Measurements from ENCODE around the gene ATF7IP.
"Not testable (repeated sequence)": the region's sequence is repeated elsewhere in the genome, so short reads cannot be mapped to it uniquely, and the experiment has no call there.

ATF7IP gene

DNA sequence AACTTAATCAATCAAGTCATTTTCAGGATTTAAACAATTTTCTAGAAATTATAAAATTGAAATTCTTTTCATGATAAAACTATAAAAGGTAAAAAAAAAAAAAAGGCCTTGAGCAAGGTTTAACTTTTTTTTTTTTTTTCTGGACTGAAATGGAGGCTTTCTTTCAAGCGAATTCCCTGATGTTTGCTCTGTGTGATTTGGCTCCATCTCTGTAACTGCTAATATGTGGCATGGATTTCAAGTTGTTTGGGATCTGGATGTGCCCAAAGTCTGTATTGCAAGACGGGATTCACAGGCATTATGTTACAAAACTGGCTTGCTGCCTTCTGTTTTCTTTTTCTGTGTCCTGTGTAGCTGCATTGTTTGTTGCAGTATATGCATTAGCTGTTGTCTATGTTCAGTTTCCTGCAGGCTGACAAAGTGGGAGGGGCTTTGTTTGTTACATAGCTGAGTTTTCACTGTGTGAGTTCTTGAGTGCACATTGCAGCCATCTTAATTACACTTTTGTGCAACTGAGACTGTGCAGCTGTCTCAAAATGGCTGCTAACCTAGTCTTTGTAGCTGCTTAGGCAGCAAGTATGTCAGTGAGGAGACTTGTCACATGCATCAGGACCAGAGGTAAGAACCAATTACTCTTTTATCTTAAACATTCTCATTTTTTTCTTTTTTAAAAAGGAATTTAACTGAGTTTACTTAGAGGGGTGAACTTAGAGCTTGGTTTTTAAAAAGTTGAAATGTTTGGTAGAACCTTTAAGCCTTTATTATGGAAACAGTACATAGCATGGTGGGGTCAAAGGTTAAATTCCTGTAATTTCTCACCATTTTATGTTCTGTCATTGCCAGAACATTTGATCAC, 19.5 kb downstream of the ATF7IP start:
- DNase-seq, result peak; percentile 40 to 48

DNA sequence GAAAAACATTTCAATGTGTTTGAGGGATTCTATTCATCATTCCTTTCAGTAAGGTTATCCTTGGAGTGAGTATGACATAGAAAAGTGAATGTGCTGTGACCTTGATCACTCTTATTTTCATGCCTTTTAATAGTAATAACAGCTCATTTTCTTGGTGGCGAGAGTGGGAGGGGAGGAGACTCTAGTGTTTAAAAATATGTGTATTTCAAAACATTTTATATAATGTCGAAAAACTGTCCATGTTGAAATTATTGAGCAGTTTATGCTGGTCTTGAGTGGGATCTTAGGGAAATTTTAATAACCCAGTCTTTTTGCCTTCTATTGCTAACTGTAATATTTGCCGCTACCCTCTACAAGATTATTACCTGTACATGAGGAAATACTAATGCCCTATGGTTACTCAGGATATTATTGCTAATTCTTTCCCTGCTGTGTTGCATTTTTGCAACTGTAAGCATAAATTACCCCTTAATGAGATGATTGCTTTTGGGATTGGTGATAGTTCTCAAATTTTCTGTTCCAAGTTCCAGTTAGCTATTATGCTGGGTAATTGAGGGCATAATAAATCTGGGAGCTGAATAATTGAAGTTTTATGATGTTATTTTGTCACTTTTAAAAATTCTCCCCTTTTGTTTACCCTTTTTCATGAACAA, 21.9 kb downstream of the ATF7IP start:
- DNase-seq, result no peak

DNA sequence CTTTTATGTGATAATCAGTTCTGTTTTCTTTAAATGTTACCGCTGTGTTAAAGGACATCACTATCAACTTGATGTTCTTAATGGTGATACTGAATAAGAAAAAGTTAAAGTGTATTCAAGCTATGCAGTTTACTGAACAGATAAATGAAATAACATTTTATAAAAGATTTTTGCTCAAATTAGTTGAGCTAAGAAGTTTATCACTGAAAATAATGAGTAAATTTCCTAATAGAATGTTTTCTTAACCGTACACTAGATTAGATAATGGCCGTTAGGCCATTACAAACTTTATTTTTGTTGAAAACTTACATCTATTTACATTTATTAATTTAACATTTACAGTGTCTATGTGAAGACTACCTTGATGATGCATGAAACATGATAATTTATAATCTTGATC, 25.0 kb downstream of the ATF7IP start:
- no peak for DNase-seq

- no peak for DNase-seq
Observed at GRCh38 chr12:14390870-14391530, 25.5 kb downstream of the ATF7IP start.

GRCh38 chr12:14393751-14394150, 28.3 kb downstream of the ATF7IP start:
- no peak for DNase-seq

DNA sequence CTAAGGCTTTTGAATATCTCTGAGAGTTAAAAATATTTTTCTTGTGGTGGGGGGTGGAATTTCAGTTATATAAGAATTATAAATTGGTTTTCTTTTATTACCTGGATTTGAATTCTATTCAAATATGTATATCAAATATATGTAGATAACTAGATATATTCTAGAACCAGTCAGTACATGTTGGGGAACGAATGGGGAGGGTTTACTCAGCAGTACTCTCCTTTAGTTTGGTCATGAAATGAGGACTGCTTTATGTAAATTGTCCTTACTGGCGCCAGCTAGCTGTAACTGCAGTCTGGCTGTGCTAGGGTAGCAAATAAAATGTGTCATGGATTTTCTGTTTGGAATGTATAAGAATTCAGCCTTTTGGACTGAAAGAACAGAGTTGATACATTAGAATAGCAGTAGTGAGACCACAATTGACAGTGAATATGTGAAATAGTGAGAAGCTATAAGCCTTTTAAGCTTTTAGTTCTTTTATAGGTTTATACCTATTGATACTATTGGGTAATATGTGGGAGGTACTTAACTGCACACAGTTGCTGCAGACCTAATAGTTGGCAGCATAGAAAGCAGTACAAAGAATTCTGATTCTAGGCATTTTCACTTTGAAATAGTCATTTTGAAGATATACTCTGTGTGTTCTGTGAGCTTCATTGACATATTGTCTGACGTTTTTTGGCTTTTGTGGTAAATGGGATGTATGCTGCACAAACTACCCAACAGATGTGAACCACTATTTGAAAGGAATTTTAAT, 29.0 kb downstream of the ATF7IP start:
- DNase-seq, result peak; percentile 24 to 25

DNA sequence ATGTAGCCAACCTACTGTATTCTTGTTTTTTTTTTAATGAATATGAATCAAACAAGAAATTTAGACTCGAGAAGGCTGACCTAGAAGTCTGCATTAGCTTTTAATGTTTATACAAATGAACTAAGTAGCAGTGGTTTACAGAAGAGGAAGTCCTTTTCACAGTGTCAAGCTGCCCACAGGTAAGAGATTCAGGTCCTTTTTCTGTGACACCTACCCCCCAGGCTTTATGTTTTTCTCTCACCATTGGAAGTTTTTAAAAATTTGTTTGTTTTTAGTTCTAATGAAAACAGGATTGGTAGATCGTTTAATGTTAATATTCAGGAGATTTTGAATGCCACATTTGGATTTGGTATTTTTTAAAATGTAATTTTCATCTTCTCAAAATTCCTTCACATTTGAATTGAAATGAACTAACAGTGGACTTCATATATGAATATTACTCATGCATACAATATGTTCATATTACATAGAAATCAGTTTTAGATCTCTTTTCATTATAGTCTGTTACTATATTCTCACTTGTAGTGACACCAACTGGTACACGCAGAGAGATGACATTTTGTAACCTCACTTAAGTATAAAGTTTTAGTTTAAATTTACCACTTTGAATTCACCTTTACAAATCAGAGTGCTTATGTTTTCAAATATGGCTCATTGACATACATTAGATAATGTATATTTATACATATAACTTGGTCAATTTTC, 29.7 kb downstream of the ATF7IP start:
- no peak for DNase-seq

- no peak for DNase-seq
Observed at GRCh38 chr12:14396071-14396470, 30.6 kb downstream of the ATF7IP start.

DNA sequence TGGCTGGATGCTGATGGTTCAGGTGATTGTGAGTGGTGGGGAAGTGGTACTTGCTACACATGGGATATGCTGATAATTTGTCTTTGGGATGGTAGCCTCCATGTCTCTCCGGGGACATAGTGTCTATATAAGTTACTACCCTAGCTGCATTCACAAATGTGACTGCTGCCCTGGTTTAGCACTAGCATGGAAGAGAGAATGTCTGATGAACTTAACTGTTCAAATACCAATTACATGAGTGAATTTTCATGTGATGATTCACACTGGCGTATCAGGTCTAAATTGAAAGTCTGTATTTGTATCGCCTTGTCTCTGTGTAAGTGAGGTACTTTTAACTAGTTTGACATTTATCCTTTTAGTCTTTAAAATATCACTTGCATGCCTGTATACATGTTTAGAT, 34.4 kb downstream of the ATF7IP start:
- no peak for DNase-seq

DNA sequence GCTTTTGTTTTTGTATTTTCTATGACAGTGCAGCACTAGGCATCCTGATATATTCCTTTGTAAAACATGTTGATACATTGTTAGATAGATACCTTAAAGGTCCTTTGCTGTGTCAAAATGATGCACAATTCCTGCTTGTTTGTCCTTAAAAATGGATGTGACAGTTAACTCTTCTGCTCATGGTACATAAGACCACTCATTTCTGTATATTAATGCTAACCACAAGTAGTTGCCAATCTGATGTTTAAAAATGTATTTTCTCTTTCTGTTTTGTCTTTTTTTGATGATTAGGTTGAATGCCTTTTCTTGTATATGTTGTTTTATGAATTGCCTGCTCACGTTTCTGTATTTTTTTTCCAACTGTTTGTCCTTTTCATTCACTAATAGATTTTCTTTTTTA, 35.1 kb downstream of the ATF7IP start:
- no peak for DNase-seq

DNA sequence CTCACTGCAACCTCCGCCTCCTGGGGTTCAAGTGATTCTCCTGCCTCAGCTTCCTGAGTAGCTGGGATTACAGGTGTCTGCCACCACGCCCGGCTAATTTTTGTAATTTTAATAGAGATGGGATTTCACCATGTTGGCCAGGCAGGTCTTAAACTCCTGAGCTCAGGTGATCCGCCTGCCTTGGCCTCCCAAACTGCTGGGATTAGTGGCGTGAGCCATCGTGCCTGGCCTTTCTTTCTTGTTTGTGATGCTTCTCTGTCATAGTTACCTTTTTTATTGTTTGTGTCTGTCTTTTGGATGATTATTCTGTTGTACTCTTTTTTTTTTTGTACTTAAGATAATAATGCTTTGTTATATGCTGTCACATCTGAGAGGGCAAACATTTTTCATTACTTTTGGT, 35.8 kb downstream of the ATF7IP start:
- DNase-seq, result not testable (repeated sequence)

GRCh38 chr12:14402697-14403096, 37.2 kb downstream of the ATF7IP start:
- DNase-seq, result no peak

DNA sequence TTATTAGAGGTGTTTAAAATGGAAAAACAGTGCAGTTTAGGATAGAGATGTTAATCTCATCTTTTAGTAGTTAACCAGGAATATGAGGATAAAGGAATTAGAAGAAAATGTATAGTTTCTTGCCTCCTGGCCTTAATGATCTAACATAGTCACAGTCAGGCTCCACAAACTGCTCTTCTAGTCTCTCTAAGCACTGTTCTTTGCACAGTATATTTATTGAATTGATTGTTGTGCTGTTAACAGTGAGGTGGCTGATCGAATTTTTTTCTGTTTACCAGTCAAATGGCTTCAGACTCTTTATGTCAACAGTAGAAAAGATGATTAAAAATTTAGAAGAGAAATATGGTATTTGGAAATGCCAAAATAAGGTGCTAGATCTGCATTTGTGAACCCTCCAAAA, 37.8 kb downstream of the ATF7IP start:
- no peak for DNase-seq

GRCh38 chr12:14403711-14404196, 38.3 kb downstream of the ATF7IP start:
- no peak for DNase-seq

- not testable (repeated sequence) for DNase-seq
Observed at GRCh38 chr12:14405407-14405806, 39.9 kb downstream of the ATF7IP start.

DNA sequence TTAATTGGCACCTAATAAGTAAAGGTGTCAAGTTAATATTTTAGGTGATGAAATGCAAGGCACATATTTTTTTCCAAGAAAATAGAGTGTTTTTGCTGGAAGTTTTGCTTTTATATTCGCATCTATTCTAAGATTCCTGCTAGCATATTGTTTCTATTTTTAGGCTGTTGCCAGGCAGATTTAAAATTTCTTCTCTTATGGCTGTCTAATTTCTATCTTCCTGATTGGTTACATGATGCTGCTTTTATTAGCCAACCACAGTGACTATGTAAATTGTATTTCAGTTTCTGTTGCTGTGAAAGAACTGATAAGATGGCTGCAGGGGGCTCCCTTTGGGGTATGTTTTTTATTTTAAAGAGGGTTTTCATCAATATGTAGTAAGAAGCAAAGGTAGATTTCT, 42.7 kb downstream of the ATF7IP start:
- no peak for DNase-seq

DNA sequence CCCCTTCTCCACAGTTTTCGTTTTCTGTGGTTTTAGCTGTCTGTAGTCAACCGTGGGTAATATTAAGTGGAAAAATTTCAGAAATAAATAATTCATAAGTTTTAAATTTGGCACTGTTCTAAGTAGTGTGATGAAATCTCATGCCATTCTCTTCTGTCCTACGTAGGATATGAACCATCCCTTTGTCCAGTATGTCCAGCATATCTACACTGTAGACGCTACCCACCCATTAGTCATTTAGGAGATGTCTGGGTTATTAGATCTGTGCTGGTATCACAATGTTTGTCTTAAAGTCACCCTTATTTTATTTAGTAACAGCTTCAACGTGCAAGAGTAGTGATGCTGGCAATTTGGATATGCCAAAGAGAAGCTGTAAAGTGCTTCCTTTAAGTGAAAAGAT, 44.7 kb downstream of the ATF7IP start:
- DNase-seq, result no peak

- no peak for DNase-seq
Observed at GRCh38 chr12:14410841-14411569, 45.5 kb downstream of the ATF7IP start.

DNA sequence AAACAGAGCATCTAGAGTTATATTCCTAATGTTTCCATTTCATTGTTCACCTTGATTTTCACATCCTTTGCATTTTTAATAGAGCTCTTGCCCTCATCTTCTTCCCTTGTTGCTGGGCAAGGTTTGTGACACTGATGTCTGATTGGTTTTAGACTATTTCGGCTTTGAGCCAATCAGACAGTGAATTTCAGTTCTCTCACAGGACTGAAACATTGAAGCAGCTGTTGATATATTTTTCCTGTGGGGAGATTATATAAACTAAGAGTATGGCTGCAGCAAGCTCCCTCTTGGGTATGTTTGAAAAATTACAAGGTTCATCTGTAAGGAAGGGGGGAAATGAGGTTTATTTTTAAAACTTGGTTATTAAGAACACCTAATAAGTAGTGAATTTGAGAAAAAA, 51.2 kb downstream of the ATF7IP start:
- peak in 1 of 2 donors; percentile 38 for DNase-seq

- DNase-seq, result peak; percentile 53 to 64
Observed at GRCh38 chr12:14417715-14418114, 52.2 kb downstream of the ATF7IP start.

GRCh38 chr12:14418451-14418890, 53.0 kb downstream of the ATF7IP start:
- DNase-seq, result no peak
